HFF-Myc (cell line): Measurements from ENCODE around the gene EXT2.

ENCODE experiments used
- DNase-seq: peaks from one replicate; pipeline ENCODE4 v3.0.0-alpha.2; 2011; ENCODE audit warnings: low read depth; ENCODE audit errors: extremely low read depth
- H3K4me3 ChIP-seq: replicated peaks from 2 replicates; pipeline ENCODE4 v1.5.1; 2011; ENCODE audit warnings: low read depth, mild to moderate bottlenecking, control low read depth, low read length
- TF ChIP-seq, protein P1 (sequence below): IDR thresholded peaks from 2 replicates; pipeline ENCODE4 v1.5.1; 2012; ENCODE audit warnings: mild to moderate bottlenecking, low read depth, low read length, control low read depth; ENCODE audit errors: missing control alignments

The EXT2 gene

DNA sequence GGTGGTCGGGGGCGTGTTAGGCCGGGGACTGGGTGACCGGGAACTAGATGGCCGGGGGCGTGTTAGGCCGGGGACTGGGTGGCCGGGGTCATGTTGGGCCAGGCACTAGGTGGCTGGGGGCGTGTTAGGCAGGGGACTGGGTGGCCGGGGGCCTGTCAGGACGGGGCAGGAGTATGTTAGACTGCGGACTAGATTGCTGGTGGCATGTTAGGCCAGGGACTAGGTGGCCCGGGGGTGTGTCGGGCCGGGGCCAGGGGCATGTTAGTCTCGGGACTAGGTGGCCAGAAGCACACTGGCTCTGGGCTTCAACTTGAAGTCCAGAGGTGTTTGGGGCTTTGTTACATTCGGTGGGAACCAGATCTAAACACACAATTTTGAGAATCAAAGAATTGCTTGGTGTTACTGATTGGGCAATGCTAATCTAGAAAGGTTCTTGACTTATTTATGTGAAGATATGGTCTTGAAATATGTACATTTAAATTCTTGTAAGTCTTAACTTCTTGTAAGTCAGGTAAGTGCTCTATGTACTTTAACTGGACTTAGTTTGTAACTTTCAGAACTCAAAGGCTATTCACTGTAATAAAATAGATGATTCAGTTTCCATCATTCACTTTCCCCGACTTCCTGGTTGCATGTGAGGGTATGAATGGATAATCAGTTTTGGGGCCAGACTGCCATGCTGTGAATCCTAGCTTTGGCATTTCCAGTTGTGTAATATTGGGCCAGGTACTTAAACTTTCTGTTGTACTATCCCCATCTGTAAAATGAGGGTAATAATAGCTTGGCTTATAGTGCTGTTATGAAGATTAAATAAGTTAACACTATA, 1.1 kb downstream of the EXT2 start:
- no peak for DNase-seq
- TF ChIP-seq, protein P1, sequence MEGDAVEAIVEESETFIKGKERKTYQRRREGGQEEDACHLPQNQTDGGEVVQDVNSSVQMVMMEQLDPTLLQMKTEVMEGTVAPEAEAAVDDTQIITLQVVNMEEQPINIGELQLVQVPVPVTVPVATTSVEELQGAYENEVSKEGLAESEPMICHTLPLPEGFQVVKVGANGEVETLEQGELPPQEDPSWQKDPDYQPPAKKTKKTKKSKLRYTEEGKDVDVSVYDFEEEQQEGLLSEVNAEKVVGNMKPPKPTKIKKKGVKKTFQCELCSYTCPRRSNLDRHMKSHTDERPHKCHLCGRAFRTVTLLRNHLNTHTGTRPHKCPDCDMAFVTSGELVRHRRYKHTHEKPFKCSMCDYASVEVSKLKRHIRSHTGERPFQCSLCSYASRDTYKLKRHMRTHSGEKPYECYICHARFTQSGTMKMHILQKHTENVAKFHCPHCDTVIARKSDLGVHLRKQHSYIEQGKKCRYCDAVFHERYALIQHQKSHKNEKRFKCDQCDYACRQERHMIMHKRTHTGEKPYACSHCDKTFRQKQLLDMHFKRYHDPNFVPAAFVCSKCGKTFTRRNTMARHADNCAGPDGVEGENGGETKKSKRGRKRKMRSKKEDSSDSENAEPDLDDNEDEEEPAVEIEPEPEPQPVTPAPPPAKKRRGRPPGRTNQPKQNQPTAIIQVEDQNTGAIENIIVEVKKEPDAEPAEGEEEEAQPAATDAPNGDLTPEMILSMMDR, result no peak
- peak overlapping the region; percentile 81 for H3K4me3 ChIP-seq

- no peak overlapping the region for H3K4me3 ChIP-seq
- TF ChIP-seq, protein P1, result no peak
- DNase-seq, result no peak
These were observed 2.3 kb downstream of the EXT2 start for GRCh38 chr11:44097821-44098220.

GRCh38 chr11:44101098-44101497, 5.6 kb downstream of the EXT2 start:
- TF ChIP-seq, protein P1, result no peak
- no peak overlapping the region for H3K4me3 ChIP-seq
- DNase-seq, result no peak

- no peak overlapping the region for H3K4me3 ChIP-seq
- no peak for DNase-seq
- TF ChIP-seq, protein P1, result peak; percentile 17
These were observed 9.2 kb downstream of the EXT2 start for GRCh38 chr11:44104481-44105294.

- DNase-seq, result no peak
- H3K4me3 ChIP-seq, result no peak overlapping the region
- TF ChIP-seq, protein P1, result no peak
These were observed 12.8 kb downstream of the EXT2 start for GRCh38 chr11:44108260-44108659.

DNA sequence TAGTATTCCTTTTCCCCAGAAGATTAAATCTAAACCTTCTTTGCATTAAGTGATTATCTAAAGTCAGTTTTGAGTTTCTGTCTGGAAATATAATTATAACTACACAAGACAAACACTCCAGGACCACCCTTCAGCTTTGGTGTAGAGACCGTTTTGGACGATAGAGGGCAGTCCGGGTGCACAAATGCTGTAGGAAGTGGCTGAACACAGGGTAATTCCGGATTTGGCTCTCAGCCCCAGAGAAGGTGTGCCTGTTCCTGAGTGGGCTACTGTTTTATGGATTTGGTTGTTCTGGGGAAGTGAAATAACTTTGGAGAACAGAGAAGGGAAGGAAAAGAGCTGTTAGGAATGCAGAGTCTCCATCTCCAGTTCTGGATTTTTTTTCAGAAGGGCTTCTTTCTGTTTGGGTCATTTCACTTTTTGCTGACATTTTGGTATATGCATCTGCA, 14.8 kb downstream of the EXT2 start:
- no peak overlapping the region for H3K4me3 ChIP-seq
- no peak for DNase-seq
- TF ChIP-seq, protein P1, result peak; percentile 84
